ENCODE data around the gene PNMT. TPM values are rescaled to one million over a fixed set of nuclear protein-coding genes. Genes with fewer than 3 reads are reported as not detected.
A peak's percentile ranks its signal among the peaks of the same experiment; 100 is the strongest.

Gene PNMT
- total and polyA plus RNA-seq, 2 of the 13 experiments (the other 11 are each of a cell fraction or from before 2014, with no cell fraction given): 0.25 TPM; not detected in 1

GRCh38 chr17:39667945-39668924 is at the start of gene PNMT (continued):
- TF ChIP-seq SNAPC4 (CRISPR knock-in tag; IDR thresholded peaks at IDR 0.05): no peak
- no peak for TF ChIP-seq MZF1 (CRISPR knock-in tag; IDR thresholded peaks at IDR 0.05; ENCODE audit: borderline replicate concordance)
- TF ChIP-seq SKI (IDR thresholded peaks at IDR 0.05; ENCODE audit: partially characterized antibody): no peak
- TF ChIP-seq, protein P1, sequence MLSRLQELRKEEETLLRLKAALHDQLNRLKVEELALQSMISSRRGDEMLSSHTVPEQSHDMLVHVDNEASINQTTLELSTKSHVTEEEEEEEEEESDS (CRISPR knock-in tag; IDR thresholded peaks at IDR 0.05; ENCODE audit: borderline replicate concordance): no peak
- no peak for TF ChIP-seq TP53 (CRISPR knock-in tag; conservative IDR thresholded peaks at IDR 0.05)
- TF ChIP-seq, protein P2, sequence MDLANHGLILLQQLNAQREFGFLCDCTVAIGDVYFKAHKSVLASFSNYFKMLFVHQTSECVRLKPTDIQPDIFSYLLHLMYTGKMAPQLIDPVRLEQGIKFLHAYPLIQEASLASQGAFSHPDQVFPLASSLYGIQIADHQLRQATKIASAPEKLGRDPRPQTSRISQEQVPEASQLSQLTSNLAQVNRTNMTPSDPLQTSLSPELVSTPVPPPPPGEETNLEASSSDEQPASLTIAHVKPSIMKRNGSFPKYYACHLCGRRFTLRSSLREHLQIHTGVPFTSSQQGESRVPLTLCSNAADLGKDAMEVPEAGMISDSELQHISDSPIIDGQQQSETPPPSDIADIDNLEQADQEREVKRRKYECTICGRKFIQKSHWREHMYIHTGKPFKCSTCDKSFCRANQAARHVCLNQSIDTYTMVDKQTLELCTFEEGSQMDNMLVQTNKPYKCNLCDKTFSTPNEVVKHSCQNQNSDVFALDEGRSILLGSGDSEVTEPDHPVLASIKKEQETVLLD (CRISPR knock-in tag; IDR thresholded peaks at IDR 0.05; ENCODE audit: low read depth): 0 out of 2 replicates have a peak, but pooled peaks have one; percentile 10
- TF ChIP-seq ASH2L (IDR thresholded peaks at IDR 0.05; ENCODE audit: insufficient read length, low read depth, low read length): peak; percentile 53
- TF ChIP-seq ZNF772 (CRISPR knock-in tag; IDR thresholded peaks at IDR 0.05): peak; percentile 65; the same call in 1 of the 2 replicates
- TF ChIP-seq ZNF138 (CRISPR knock-in tag; IDR thresholded peaks at IDR 0.05; ENCODE audit: low read depth): 0 out of 2 replicates have a peak, but pooled peaks have one; percentile 61
- TF ChIP-seq ZFAT (CRISPR knock-in tag; conservative IDR thresholded peaks at IDR 0.05): no peak
- TF ChIP-seq DPF2 (CRISPR knock-in tag; IDR thresholded peaks at IDR 0.05; ENCODE audit: borderline replicate concordance, low read depth): no peak
- TF ChIP-seq NFE2L2 (IDR thresholded peaks at IDR 0.05; ENCODE audit: low read length): no peak
- TF ChIP-seq, protein P3, sequence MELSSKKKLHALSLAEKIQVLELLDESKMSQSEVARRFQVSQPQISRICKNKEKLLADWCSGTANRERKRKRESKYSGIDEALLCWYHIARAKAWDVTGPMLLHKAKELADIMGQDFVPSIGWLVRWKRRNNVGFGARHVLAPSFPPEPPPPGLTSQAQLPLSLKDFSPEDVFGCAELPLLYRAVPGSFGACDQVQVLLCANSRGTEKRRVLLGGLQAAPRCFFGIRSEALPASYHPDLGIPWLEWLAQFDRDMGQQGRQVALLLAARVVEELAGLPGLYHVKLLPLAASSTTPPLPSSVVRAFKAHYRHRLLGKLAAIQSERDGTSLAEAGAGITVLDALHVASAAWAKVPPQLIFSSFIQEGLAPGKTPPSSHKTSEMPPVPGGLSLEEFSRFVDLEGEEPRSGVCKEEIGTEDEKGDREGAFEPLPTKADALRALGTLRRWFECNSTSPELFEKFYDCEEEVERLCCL (CRISPR knock-in tag; IDR thresholded peaks at IDR 0.05; ENCODE audit: borderline replicate concordance): no peak
- TF ChIP-seq ZFYVE20 (CRISPR knock-in tag; IDR thresholded peaks at IDR 0.05; ENCODE audit: borderline replicate concordance, low read depth): no peak
- TF ChIP-seq SRSF4 (IDR thresholded peaks at IDR 0.05; ENCODE audit: low read depth, low read length, poor library complexity, severe bottlenecking): no peak
- no peak for TF ChIP-seq ZNF737 (CRISPR knock-in tag; IDR thresholded peaks at IDR 0.05; ENCODE audit: borderline replicate concordance)
- TF ChIP-seq ZNF670 (CRISPR knock-in tag; IDR thresholded peaks at IDR 0.05; ENCODE audit: borderline replicate concordance): 0 out of 2 replicates have a peak, but pooled peaks have one; percentile 76
- no peak for TF ChIP-seq JUND (CRISPR knock-in tag; IDR thresholded peaks at IDR 0.05)
- TF ChIP-seq NR2C2 (CRISPR knock-in tag; IDR thresholded peaks at IDR 0.05; ENCODE audit: borderline replicate concordance): peak; percentile 63
- no peak for TF ChIP-seq ZNF460 (CRISPR knock-in tag; IDR thresholded peaks at IDR 0.05; ENCODE audit: borderline replicate concordance)
